ENCODE results near the gene MLN.

MLN gene

DNA sequence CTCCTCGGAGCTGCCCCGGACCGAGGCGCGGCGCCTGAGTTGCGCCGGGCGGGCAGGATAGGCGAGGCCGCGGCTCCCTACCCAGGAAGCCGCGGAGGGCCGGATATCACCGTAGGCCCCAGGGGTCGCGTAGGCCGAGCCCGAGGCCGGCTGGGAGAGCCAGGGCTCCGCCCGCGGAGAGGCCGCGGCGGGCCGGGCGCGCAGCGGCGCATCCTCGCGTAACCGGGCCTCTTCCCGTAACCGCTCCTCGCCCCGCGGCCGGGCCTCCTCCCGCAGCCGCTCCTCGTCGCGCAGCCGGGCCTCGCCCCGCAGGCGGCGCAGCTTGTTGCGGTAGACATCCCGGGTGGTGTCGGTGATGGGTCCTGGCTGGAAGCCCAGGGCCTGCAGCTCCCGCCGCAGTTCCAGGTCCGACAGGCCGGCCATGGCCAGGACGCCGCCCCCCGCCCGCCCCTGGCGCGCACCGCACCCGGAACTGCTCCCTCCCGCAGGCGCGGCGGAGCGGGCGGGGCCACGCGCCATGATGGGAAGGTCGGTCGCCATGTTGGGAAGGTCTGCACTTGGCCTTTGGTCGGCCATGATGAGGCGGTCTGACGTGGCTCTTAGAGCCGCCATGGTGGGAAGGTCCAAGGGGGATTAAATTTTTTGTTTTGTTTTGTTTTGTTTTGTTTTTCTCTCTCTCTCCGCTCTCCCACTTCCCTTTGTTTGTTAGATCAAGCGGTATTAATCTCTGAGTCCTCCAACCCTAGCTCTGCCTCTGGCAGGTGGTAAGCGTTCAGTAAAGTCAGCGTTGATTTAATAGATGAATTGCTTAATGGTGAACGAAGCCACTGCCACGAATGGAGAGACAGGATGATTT is 14.9 kb downstream of the MLN start, which contains the start of gene LEMD2:
Gene LEMD2, minus strand, starts transcription at position 437 of the 856 bp plus-strand sequence. Its CDS starts 14 bp downstream, at position 423.
- DNase-seq (ENCODE audit: low read depth in 2 of 2): peak; percentile 85

DNA sequence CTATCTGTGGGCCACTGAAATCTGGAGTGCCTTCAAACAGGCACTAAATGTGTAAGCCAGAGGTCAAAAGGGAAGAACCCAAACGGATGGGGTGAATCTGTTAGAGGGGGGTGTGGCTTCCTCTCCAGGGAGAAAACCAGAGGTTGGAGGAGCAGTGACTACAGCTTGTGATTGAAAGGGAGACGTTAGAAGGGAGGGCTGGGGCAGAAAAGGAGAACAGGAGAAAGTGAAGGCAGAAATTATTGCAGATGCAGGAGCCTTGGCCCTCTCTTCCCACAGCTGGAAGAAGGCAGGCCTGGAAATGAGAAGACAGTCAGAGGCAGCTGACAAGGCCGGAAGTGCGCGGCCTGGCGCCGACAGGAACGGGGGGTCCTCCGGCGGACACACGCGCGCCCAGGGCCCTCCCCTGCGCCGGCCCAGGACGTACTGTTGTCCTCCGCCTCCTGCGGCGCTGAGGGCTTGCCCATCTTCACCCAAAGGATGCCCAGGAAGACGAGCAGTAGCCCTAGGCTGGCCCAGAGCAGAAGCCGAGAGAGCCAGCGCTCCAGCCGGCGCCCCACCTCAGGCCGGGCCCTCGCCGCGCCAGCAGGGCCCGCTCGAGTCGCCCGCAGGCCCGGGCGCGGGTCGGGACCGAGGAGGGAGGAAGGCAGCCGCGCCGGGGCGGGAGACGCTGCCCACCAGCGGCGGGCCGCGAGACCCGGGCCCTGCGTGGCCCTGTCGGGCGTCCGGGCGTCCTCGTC is 15.7 kb downstream of the MLN start:
- peak in 1 of 2 experiments; percentile 21 for DNase-seq (ENCODE audit: low read depth in 2 of 2)

- no peak for DNase-seq (ENCODE audit: low read depth in 2 of 2)
These were observed 16.4 kb downstream of the MLN start for GRCh38 chr6:33787346-33787953.

GRCh38 chr6:33786736-33787135 is 17.1 kb downstream of the MLN start:
- DNase-seq (ENCODE audit: low read depth in 2 of 2): no peak

- DNase-seq (ENCODE audit: low read depth in 2 of 2): no peak
These were observed 18.0 kb downstream of the MLN start for GRCh38 chr6:33785778-33786177.

- DNase-seq (ENCODE audit: low read depth in 2 of 2): no peak
These were observed 19.0 kb downstream of the MLN start for GRCh38 chr6:33784787-33785186.

DNA sequence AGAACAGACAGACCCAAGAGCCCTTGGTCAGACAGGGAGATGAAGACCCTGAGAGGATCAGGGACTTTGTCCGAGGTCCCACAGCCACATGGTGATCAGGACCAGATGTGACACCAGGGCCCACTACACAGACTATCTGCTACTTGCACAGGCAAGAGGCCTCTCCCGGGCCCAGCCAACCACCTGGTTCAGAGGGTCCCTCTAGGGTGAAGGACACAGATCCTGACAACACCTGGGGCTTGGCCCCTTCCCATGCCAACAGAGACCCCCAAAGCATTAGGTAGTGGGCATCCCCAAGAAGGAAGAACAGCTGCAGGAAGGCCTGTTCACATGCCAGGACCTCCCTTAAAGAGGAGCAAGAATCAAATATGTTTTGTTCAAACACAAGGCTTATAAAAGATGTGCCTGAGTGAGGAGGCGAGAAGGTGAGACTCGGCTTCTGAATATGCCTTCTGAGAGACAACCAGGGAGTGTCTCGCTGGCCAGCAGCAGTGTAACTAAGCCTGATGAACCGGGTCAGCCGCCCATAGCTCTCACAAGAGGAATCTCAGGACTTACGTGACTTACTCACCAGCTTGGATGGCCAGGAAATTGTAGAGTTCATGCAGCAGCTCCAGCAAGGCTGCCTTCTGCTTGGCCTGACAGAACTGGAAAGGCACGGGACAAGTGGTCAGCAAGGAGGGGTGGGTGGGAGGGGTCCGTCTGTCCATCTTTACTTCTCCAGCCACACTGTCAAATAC is 19.9 kb downstream of the MLN start:
- no peak for DNase-seq (ENCODE audit: low read depth in 2 of 2)

GRCh38 chr6:33782561-33782960 is 21.2 kb downstream of the MLN start:
- DNase-seq (ENCODE audit: low read depth in 2 of 2): no peak

DNA sequence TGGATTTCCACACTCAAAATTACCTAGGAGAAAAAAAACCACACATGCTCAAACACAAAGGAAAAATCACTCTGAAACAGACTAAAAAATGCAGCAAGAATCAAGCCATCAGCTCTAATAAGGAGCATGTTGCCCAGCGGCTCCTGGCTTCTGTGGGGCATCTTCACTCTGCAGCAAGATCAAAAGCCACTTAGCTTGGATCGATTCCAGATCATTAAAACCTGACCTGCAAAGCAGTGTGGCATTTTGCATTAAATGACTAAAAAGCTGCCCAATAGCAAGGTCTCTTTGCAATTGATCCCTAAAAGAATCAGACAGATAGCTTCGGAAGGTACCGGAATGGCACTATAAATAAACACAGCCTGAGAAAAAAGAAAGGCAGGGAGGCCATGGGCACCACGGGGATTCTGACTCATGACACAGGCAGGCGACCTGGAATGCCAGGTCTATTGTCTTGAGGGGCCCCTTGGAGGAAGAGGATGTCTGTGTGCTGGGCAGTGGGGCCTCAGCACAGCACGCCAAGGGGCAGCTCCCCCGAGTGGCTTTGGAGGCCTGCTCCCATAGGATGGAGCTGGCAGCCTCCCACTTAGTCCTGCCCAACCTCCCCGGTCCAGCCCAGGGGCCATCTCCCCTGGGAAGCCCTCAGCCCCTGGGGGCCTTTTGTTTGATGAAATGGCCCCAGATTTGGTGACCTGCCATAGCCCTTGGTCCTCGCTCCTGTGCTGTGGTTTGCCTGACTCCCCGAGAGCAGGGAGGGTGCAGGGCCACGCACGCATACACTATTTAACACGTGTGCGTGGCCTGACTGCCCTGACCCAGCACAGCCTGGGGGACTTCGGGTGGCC is 22.4 kb downstream of the MLN start:
- DNase-seq (ENCODE audit: low read depth in 2 of 2): no peak

- no peak for DNase-seq (ENCODE audit: low read depth in 2 of 2)
These were observed 23.9 kb downstream of the MLN start for GRCh38 chr6:33779895-33780294.

DNA sequence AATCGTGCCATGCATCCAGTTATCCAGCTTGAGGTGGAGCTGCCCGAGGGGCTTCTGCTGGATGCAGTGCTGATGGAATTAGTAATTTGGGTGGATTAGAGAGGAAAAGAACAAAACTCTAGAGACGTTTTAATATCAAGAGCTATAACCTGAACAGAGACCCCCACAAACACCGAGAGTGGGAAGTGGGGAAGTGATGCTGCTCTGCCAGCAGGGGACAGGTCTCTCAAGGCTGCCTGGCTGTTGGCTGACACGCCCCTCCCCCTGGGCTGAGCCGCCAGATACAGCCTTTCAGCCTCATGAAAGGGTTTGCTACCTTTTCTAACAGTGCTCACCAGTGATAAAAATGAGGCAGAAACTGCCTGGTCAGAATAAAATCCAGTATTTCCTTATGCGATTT is 24.5 kb downstream of the MLN start:
- no peak for DNase-seq (ENCODE audit: low read depth in 2 of 2)

DNA sequence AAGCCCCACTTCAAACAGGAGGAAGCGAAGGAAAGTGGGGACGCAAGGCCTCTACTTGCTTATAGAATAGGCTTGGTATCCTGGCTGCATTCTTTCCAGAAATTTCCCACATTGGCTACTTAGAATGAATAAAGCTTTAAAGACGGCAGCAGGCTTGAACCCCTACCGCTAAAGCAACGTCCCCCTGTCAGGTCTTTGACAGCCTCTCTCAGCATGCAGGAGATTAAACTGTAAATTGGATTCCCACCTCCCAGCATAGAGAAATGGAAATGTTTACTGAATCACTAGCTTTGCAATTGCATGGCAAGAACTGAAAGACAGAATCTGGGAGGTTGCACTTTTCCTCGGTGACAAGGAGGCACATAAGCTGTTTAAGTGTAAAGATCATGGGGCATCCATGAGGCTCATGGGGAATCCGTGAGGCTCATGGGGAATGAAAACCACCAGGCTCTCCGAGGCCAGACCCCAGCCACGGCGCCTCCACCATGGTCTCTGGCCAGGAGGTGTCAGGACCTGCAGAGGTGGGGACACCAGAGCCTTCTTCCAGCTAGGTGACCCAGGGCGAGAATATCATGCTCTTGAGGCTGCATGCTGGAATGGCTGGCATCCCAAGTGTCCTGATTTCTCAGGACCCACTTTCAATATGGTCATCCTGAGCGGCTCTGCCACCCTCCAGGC is 25.2 kb downstream of the MLN start:
- DNase-seq (ENCODE audit: low read depth in 2 of 2): no peak

DNA sequence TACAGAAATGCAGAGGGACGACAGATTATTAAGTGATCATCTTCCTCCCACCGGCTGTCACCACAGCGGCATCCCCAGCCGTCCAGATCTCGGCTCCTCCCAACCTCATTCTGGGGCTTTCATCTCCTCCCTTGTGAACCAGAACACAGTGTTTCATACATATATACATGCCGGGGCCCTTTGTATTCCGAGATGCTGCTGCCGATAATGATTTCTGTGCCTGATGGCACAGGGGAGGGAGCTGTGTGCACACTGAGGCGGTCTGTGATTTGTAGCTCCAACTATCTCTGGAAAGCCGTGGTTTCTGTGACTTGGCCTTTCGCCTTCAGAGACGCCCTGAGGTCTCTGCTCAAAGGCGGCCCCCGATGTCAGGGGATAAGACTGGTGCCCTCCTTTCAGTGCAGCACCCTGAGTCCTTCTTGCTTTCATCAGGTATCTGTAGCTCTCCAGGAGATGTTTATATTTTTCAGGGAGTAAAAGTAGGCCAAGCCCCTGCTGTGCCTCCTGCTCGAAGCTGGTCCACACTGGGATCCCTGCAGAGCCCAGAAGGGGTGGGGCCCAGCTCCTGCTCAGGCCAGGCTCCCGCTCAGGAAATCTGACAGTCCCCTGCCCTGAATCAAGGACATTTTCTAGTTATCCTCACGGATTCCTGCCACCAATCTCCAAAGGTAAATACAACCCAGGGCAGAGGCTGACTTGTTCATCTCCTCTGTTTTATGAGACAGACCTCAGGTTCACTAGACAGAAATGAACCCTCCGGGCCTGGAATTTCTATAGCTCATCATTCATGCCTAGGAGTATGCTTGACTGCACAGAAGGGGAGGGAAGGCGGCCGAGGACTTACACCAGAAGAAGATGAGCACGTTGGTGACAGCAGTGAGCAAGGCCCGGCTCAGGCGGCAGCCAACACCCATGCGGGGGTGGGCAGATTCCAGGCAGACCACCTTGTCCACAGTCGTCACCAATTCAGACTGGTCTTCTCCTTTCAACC is 26.1 kb downstream of the MLN start:
- no peak for DNase-seq (ENCODE audit: low read depth in 2 of 2)

GRCh38 chr6:33776764-33777163 is 27.0 kb downstream of the MLN start:
- DNase-seq (ENCODE audit: low read depth in 2 of 2): no peak

DNA sequence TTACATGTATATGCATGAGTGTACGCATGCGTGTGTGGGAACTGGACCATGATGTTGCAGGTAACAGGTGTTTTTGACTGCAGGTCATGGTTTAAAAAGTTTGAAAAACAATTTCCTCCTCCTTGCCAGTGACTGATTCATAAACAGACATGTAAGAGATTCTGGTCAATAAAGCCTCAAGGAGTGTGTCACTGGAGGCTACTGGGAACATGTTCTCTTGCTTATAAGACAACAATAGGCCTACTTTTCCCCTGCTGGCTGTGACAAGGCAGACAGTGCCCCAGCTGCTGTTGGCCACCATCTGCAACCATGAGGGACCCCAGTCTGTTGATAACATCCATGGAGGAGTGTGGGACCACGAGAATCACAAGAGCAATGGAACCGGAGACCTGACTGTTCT is 27.6 kb downstream of the MLN start:
- DNase-seq (ENCODE audit: low read depth in 2 of 2): no peak

DNA sequence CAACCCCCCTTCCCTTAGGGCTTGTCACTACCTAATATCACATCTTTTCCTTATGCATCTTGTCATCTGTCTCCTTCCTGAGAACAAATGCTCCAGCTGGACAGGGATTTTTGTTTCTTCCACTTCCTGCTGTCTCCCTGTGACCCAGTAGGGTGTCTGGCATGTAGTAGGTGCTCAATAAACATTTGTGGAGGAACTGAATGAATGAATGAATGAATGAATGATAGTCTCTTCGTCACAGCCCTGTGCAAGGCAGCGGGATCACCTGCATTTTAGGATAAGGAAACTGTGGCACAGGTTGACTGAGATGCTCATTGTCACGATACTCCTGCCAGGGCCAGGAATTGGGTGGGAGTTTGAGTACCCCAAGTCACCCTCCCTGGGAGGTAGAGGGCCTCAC is 29.0 kb downstream of the MLN start:
- DNase-seq (ENCODE audit: low read depth in 2 of 2): no peak

- DNase-seq (ENCODE audit: low read depth in 2 of 2): no peak
These were observed 30.8 kb downstream of the MLN start for GRCh38 chr6:33772902-33773472.

DNA sequence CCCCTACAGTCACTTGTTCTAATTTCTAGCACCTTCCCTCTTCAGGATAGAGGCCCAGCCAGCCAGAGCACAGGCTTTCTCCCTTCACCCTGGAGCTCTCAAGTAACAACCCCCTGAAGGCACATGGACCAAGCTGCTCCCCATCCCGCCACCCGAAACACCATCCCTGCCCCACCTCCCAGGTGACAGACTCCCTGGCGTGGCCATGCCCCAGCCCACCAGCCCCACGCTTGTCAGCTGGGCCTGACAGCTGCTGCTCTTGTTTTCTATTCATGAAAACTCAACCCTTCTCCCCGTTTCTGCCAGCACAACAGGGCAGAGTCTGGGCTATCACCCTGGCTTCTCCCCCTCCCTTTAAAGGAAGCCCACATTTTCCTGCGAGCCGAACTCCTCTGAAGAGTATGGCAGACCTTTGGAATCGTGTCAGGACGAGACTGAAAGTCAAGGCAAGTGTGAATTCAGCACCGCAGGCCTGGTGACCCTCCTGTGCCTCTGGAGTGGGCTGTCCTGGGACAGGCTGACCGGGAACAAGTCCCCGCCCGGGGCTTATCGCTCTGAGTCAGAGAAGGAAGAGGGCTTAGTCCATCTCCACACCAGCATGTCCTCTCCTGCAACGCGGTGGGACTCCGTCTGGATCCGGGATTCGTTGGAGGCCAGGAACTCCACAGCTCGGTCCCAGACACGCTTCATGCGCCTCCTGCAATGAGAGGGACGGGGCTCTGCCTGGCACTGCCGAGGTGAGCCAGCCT is 31.5 kb downstream of the MLN start:
- no peak for DNase-seq (ENCODE audit: low read depth in 2 of 2)

All from fibroblast of skin of left biceps (primary cell).